H1 (cell line): ENCODE results near the gene RFC3. TPM values are rescaled to one million over a fixed set of nuclear protein-coding genes. Genes with fewer than 3 reads are reported as not detected.
A peak's percentile ranks its signal among the peaks of the same experiment; 100 is the strongest.

Experiments
- CTCF ChIA-PET: fragments of 300-600 bp; sonication (Branson Sonifier 250); formaldehyde crosslinking; loops from one replicate; lab custom pipeline; 2021; ENCODE audit not compliant: partially characterized antibody; lab: Charles Lee
- POLR2A ChIA-PET: fragments of 300-600 bp; sonication (Branson Sonifier 250); formaldehyde crosslinking; loops from one replicate; lab custom pipeline; 2021; ENCODE audit warnings: inconsistent platforms; ENCODE audit not compliant: partially characterized antibody; lab: Charles Lee
- DNase-seq, 2 experiments: peaks; one replicate each; pipeline versions ENCODE4 v3.0.0 to v3.0.0-alpha.2; 2010 to 2022; ENCODE audit warnings: low spot score in 2 of 2, low read depth in 1 of 2, mixed read lengths in 1 of 2
- FAIRE-seq: peaks from 2 replicates; lab custom pipeline; 2011; peaks lifted over from hg19 to GRCh38; lab: Jason Lieb, UNC
- H2AFZ ChIP-seq: 2 replicates; pipeline ENCODE4 v1.8.1; 2012; ENCODE audit warnings: low read length, inconsistent platforms
- H2AK5ac ChIP-seq: 2 replicates; pipeline ENCODE4 v1.6.1; 2013; ENCODE audit warnings: low read depth, low read length
- H2BK120ac ChIP-seq: replicated peaks from 2 replicates; pipeline ENCODE3; 2013; ENCODE audit warnings: low read depth, low read length, inconsistent platforms
- H2BK12ac ChIP-seq: 2 replicates; pipeline ENCODE4 v1.6.1; 2013; ENCODE audit warnings: low read depth, low read length
- H2BK15ac ChIP-seq: 2 replicates; pipeline ENCODE4 v1.6.1; 2013; ENCODE audit warnings: low read length
- H2BK20ac ChIP-seq: 2 replicates; pipeline ENCODE4 v1.6.1; 2013; ENCODE audit warnings: low read length
- H2BK5ac ChIP-seq: 2 replicates; pipeline ENCODE4 v1.6.1; 2013; ENCODE audit warnings: low read depth, low read length
- H3K14ac ChIP-seq: 2 replicates; pipeline ENCODE4 v1.6.1; 2013; ENCODE audit warnings: inconsistent platforms; ENCODE audit not compliant: insufficient read length
- H3K18ac ChIP-seq: 2 replicates; pipeline ENCODE4 v1.6.1; 2013; ENCODE audit warnings: low read length; ENCODE audit errors: extremely low read depth
- H3K23ac ChIP-seq: 2 replicates; pipeline ENCODE4 v1.6.1; 2013; ENCODE audit warnings: inconsistent platforms; ENCODE audit not compliant: insufficient read length
- H3K23me2 ChIP-seq: 2 replicates; pipeline ENCODE4 v1.6.1; 2013; ENCODE audit warnings: low read depth, low read length
- H3K27ac ChIP-seq: 2 replicates; pipeline ENCODE4 v1.6.1; 2011; ENCODE audit warnings: low read depth, low read length, inconsistent platforms
- H3K27me3 ChIP-seq, 4 experiments: replicated peaks in 1 of 4; 1 replicate in 1 of 4; 2 replicates in 3 of 4; pipeline versions ENCODE4 v1.6.1 to v1.8.1; 2011 to 2013; ENCODE audit warnings: low read length in 3 of 4, mild to moderate bottlenecking in 3 of 4, inconsistent platforms in 2 of 4, mixed read lengths in 2 of 4, moderate library complexity in 1 of 4; ENCODE audit not compliant: control insufficient read depth in 3 of 4, insufficient read depth in 3 of 4; ENCODE audit errors: extremely low read depth in 1 of 4
- H3K36me3 ChIP-seq, 4 experiments: 2 replicates each; pipeline versions ENCODE4 v1.6.1 to v1.8.1; 2011 to 2013; ENCODE audit warnings: mild to moderate bottlenecking in 4 of 4, low read length in 3 of 4, moderate library complexity in 2 of 4, control low read depth in 1 of 4, inconsistent platforms in 1 of 4; ENCODE audit not compliant: insufficient read depth in 4 of 4, control insufficient read depth in 2 of 4
- H3K4ac ChIP-seq: replicated peaks from 2 replicates; pipeline ENCODE3; 2013; ENCODE audit warnings: low read length, low read depth, mixed read lengths, inconsistent platforms; ENCODE audit not compliant: insufficient read length
- H3K4me1 ChIP-seq, 4 experiments: replicated peaks in 1 of 4; 1 replicate in 1 of 4; 2 replicates in 3 of 4; pipeline versions ENCODE4 v1.6.1 to v1.8.1; 2011 to 2013; ENCODE audit warnings: low read length in 3 of 4, inconsistent platforms in 2 of 4, mixed read lengths in 1 of 4; ENCODE audit not compliant: insufficient read depth in 4 of 4, control insufficient read depth in 3 of 4
- H3K4me2 ChIP-seq, 2 experiments: 2 replicates each; pipeline versions ENCODE4 v1.6.1 to v1.8.1; 2011 to 2013; ENCODE audit warnings: low read depth in 2 of 2, low read length in 2 of 2, control low read depth in 1 of 2, inconsistent platforms in 1 of 2, mild to moderate bottlenecking in 1 of 2; ENCODE audit not compliant: insufficient read depth in 1 of 2
- H3K4me3 ChIP-seq, 4 experiments: fragments of 200-600, 300-600 bp in 1 of 4; sonication (generic), shearing (Covaris generic), sonication (Bioruptor Twin) in 1 of 4; 2 replicates each; pipeline versions ENCODE4 v1.5.1 to v1.8.1; 2011 to 2016; ENCODE audit warnings: low read length in 4 of 4, low read depth in 3 of 4, control low read depth in 2 of 4, inconsistent platforms in 2 of 4, mild to moderate bottlenecking in 2 of 4, mixed read lengths in 1 of 4, moderate library complexity in 1 of 4; ENCODE audit not compliant: insufficient read depth in 2 of 4; ENCODE audit errors: extremely low read depth in 1 of 4
- H3K56ac ChIP-seq: replicated peaks from 2 replicates; pipeline ENCODE3; 2013; ENCODE audit warnings: low read depth, mild to moderate bottlenecking, mixed read lengths, low read length, inconsistent platforms; ENCODE audit not compliant: insufficient read length
- H3K79me1 ChIP-seq: 2 replicates; pipeline ENCODE4 v1.6.1; 2013; ENCODE audit warnings: low read depth, low read length, control low read depth
- H3K79me2 ChIP-seq, 2 experiments: 2 replicates each; pipeline versions ENCODE4 v1.6.1 to v1.8.1; 2012 to 2013; ENCODE audit warnings: low read length in 2 of 2, mild to moderate bottlenecking in 2 of 2, inconsistent platforms in 1 of 2; ENCODE audit not compliant: insufficient read depth in 2 of 2, control insufficient read depth in 1 of 2
- H3K9ac ChIP-seq, 4 experiments: replicated peaks in 1 of 4; 1 replicate in 1 of 4; 2 replicates in 3 of 4; pipeline versions ENCODE4 v1.6.1 to v1.8.1; 2011 to 2013; ENCODE audit warnings: low read depth in 3 of 4, low read length in 3 of 4, control low read depth in 2 of 4, mild to moderate bottlenecking in 2 of 4, moderate library complexity in 2 of 4, inconsistent platforms in 1 of 4; ENCODE audit errors: extremely low read depth in 1 of 4
- H3K9me3 ChIP-seq, 2 experiments: 2 replicates each; pipeline versions ENCODE4 v1.6.1 to v1.8.1; 2012 to 2013; ENCODE audit warnings: mild to moderate bottlenecking in 2 of 2, moderate library complexity in 2 of 2, control low read depth in 1 of 2, inconsistent platforms in 1 of 2, low read depth in 1 of 2, low read length in 1 of 2, mixed read lengths in 1 of 2; ENCODE audit not compliant: insufficient read depth in 2 of 2
- H4K20me1 ChIP-seq, 2 experiments: replicated peaks in 1 of 2; 2 replicates each; pipeline versions ENCODE3 to v1.8.1; 2011 to 2013; ENCODE audit warnings: inconsistent platforms in 2 of 2, low read length in 2 of 2, mild to moderate bottlenecking in 1 of 2; ENCODE audit not compliant: insufficient read depth in 2 of 2, control insufficient read depth in 1 of 2
- H4K5ac ChIP-seq: 2 replicates; pipeline ENCODE4 v1.6.1; 2013; ENCODE audit warnings: low read length, low read depth, mixed read lengths, inconsistent platforms; ENCODE audit not compliant: insufficient read length
- H4K8ac ChIP-seq: 2 replicates; pipeline ENCODE4 v1.8.0; 2013; ENCODE audit warnings: mild to moderate bottlenecking, moderate library complexity, low read length, inconsistent platforms; ENCODE audit not compliant: insufficient read depth; ENCODE audit errors: extremely low read depth
- H4K91ac ChIP-seq: replicated peaks from 2 replicates; pipeline ENCODE3; 2013; ENCODE audit warnings: low read length, mixed read lengths, inconsistent platforms; ENCODE audit not compliant: insufficient read length
- KDM5A ChIP-seq: fragments of 200-600 bp; IDR thresholded peaks from 2 replicates; pipeline ENCODE4 v1.7.1; 2012; ENCODE audit warnings: mild to moderate bottlenecking, low read length, inconsistent platforms, mixed read lengths
- MAFK ChIP-seq: IDR thresholded peaks from 2 replicates; pipeline ENCODE4 v1.6.1; 2012; ENCODE audit warnings: low read depth, mild to moderate bottlenecking, improper control_type of control experiment, low read length
- PHF8 ChIP-seq: fragments of 200-600 bp; sonication (generic); conservative IDR thresholded peaks from 2 replicates; pipeline ENCODE4 v1.7.1; 2012; ENCODE audit warnings: low read depth, mild to moderate bottlenecking, inconsistent platforms, low read length, moderate library complexity
- WGBS, 2 experiments: shearing (Covaris generic) in 1 of 2; methylation state at CpG; one replicate each; pipeline versions ENCODE4 v1.1.6 to v1.1.7; 2013 to 2015; ENCODE audit warnings: low lambda C conversion rate in 2 of 2, mixed read lengths in 2 of 2, inconsistent platforms in 1 of 2, low coverage in 1 of 2, missing lambda C conversion rate in 1 of 2; ENCODE audit not compliant: insufficient replicate concordance in 2 of 2, insufficient coverage in 1 of 2, insufficient read length in 1 of 2; ENCODE audit errors: extremely low coverage in 1 of 2, missing lambda C conversion rate in 1 of 2; 5-methylcytosine and 5-hydroxymethylcytosine counted together
- polyA plus RNA-seq, 7 experiments: library from polyadenylated mRNA; depleted of rRNA in 3 of 7; stranded (reverse) in 5 of 7; unstranded in 2 of 7; fragments of >200 nt in 5 of 7; fragments of 200-250 nt in 2 of 7; gene quantifications; 1 replicate in 5 of 7; 2 replicates in 1 of 7; 4 replicates in 1 of 7; pipeline versions ENCODE4 v1.2.1 to v1.2.3, GENCODE V29; 2011 to 2013; ENCODE audit warnings: missing spikeins in 2 of 7, mixed read lengths in 2 of 7
- total RNA-seq: library from RNA; stranded (reverse); fragmentation: NEBNext Ultra II Directional; extraction: Animal tissue kit (Norgen Biotek cat#: 25700); gene quantifications from 2 replicates; pipeline ENCODE4 v1.2.1, GENCODE V29; 2021

Gene RFC3
- total and polyA plus RNA-seq, 2 of the 8 experiments (the other 6 are each of a cell fraction or from before 2014, with no cell fraction given): 26.4 to 45.6 TPM

GRCh38 chr13:33796095-33796494 is 21.9 kb upstream of the RFC3 start:
- Histone ChIP-seq H3K18ac (no peak overlapping the region), H3K14ac (no peak overlapping the region), H3K9me3 (no peaks in the 10 kb centered on the region), H3K4ac (no peak overlapping the region), H3K9ac (no peak overlapping the region), H2AFZ (no peak overlapping the region), H3K79me2 (no peaks in the 10 kb centered on the region), H2AK5ac (no peak overlapping the region), H4K5ac (no peak overlapping the region), H4K20me1 (no peaks in the 10 kb centered on the region), H3K27ac (no peak overlapping the region), H2BK20ac (no peak overlapping the region), H3K27me3 (no peaks in the 10 kb centered on the region), H3K56ac (no peak overlapping the region), H3K4me1 (peaks cover 0 to 3% (median 0%) of the 10 kb centered on the region in 4 experiments; a peak in 3 of 7 replicates), H4K8ac (no peak overlapping the region), H3K79me1 (no peaks in the 10 kb centered on the region), H2BK5ac (no peak overlapping the region), H2BK15ac (no peak overlapping the region), H4K91ac (no peak overlapping the region), H3K36me3 (no peaks in the 10 kb centered on the region), H2BK12ac (no peak overlapping the region), H3K4me3 (no peak overlapping the region), H3K4me2 (no peak overlapping the region), H2BK120ac (no peak overlapping the region), H3K23ac (no peak overlapping the region), H3K23me2 (no peaks in the 10 kb centered on the region)
- 0 out of 2 replicates have a peak, but pooled peaks have one; percentile 15 for TF ChIP-seq MAFK
- TF ChIP-seq KDM5A: no peak
- no peak for TF ChIP-seq PHF8
- ChIA-PET POLR2A (no interaction called here), CTCF (no interaction called here)
- FAIRE-seq (no peak), DNase-seq (no peak)
- 88% methylated on average over 4 of the region's 4 CpGs; no CpG with 5 or more reads in 1 of the 2 experiments for WGBS, 2 experiments
